GM21528 (cell line): ENCODE results near the gene ADAP1.
"Not testable (repeated sequence)": the region's sequence is repeated elsewhere in the genome, so short reads cannot be mapped to it uniquely, and the experiment has no call there.

Experiments
- ATAC-seq: cut with Tn5 transposase; IDR thresholded peaks from one replicate; pipeline ENCODE4 v1.9.1; 2021; ENCODE audit warnings: mild to moderate bottlenecking, moderate library complexity; ENCODE audit not compliant: unreplicated experiment, low FRiP score

ADAP1 gene

DNA sequence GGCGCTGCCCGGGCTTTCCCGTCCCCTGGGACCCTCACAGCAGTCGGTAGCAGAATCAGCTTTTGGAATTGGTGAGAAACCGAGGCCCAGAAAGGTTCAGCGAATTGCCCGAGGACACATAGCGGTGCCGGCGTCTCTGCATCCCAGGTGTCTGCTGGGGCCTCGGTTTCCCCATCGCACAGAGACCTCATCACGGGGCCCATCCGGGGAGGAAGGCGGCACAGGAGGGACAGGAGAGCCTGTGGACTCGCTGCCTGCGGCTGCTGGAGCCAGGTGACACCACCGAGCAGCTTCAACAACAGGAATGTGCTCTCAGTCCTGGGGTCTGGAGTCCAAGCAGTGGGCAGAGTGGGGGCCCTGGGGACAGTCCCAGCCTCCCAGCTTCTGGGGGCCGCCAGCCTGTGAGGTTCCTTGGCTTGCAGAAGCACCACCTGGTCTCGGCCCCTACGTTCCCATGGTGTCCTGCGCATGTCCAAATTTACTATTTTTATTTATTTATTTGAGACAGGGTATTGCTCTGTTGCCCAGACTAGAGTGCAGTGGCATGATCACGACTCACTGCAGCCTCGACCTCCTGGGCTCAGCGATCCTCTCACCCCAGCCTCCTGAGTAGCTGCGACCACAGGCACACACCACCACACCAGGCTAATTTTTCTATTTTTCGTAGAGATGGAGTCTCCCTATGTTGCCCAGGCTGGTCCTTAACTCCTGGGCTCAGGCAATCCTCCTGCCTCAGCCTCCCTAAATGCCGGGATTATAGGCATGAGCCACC is 21.4 kb upstream of the ADAP1 start:
- no peak for ATAC-seq

DNA sequence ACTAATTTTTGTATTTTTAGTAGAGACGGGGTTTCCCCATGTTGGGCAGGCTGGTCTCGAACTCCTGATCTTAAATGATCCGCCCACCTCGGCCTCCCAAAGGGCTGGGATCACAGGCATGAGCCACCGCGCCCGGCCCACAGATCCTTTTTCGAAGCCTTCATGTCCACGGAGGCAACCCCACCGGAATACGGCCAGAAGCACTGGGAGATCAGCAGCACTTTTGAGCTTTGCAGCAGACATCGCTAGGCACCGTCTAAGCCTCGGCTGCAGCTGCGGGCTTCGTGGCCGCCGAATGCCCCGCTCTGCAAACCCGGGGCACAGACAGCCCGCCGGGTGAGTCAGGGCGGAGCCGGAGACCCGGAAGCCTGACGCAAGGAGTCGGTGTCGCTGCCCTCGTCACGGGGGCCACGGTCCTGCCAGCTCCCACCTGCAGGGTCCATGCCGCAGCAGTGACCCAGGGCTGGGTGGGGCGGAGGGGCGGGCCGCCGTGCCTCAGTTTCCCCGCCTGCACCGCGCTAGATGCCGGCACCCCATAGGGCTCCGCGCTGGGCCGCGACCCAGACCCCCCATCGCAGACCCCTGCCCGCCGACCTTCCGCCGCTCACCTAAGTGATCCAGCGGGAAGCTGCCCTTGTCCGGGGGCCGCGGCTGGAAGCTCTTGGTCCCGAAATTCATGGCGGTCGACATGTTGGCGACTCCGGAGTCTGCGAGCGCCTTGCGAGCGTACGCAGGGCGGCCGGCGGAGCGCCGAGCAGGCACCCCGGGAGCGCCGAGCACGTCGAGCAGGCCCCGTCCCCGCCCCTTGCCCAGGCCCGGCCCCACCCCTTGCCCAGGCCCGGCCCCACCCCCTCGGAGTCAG is 20.6 kb upstream of the ADAP1 start, which contains the start of gene COX19:
COX19 (minus strand) TSS at position 730 of the 862 bp plus-strand sequence; CDS start at position 690, 40 bp downstream.
- ATAC-seq, result peak; percentile 77

DNA sequence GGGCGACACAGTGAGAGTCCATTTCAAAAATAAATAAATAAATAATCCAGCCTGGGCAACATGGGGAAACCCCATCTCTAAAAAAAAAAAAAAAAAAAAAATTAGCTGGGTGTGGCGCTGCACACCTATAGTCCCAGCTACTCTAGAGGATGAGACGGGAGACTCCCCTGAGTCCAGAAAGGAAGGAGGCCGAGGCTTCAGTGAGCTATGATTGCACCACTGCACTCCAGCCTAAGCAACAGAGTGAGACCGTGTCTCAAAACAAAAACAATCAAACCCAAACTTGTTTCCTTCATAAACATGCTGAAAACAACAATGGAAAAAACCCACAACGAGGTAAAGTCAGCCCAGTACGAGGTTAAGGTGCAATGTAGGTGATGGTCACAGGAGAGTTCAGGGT is 19.7 kb upstream of the ADAP1 start:
- ATAC-seq, result no peak

DNA sequence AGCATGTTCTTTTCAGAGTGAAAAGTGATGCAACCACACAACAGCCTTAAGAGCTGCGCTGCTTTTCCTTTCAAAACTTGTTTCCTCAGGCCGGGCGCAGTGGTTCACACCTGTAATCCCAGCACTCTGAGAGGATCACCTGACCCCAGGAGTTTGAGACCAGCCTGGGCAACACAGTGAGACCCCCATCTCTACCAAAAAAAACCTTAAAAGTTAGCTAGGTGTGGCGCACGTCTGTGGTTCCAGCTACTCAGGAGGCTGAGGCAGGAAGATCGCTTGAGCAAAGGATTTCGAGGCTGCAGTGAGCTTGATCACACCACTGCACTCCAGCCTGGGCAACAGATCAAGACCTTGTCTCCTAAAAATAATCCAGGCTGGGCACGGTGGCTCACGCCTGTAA is 18.8 kb upstream of the ADAP1 start:
- ATAC-seq, result no peak

DNA sequence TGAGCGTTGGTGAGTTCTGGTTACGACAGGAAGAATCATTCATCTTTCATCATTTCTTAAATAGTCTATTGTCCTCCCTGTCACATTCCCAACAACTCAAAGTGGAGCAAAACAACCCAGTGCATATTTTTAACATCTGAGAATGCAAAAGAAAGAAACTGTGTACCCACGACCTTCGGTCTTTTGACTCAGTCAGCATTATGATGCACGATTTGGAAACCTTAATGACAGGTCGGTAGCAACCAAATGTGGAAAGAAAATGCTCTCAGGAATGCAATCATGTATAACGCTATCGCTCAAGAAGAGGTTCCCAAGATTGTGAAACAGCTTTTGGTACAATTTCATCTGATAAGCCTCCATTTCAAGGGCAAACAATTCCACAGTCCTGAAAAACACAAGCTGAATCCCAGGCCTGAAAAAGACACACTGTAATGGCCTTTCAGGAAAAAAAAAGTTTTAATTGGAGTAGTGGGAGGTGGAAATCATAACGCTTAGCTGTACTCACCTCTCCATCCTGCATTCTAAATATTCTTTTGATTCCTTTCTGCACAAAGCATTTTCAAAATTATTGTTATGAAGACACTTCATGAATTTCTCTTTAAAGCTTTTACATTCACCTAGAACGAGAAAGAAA is 18.3 kb upstream of the ADAP1 start:
- ATAC-seq, result no peak

DNA sequence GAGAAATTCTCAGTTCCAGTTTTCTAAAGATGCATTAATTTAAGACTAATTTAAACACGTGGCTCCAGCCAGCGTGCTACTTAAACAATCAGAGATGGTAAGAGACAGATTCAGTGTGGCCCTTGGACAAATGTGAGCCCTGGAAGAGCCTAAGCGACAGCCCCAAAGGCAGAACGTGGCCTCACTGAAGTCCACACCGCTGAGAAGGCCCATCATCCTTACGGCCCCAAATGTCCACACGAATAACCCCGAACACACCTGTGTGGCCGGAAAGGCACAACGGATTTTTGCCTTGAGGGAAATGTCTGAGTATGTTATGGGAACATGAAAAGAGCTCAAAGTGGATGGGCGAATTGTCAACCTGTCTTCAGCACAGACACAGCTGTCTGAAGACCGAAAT is 17.6 kb upstream of the ADAP1 start:
- no peak for ATAC-seq

DNA sequence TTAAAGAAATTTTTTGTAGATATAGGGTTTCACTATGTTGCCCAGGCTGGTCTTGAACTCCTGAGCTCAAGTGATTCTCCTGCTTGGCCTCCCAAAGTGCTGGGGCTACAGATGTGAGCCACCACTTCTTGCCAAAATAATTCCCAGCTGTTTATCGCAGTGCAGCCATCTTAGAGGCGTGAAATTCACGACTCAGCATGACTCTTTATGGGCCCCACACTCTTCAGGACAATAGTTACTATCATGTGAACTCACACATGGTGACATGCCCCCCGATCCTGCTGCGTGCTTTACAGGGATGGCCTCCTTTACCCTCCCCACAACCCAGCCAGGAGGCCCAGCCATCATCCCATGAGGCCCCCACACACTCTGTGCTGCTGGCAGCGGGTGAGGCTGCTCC is 16.3 kb upstream of the ADAP1 start:
- no peak for ATAC-seq

DNA sequence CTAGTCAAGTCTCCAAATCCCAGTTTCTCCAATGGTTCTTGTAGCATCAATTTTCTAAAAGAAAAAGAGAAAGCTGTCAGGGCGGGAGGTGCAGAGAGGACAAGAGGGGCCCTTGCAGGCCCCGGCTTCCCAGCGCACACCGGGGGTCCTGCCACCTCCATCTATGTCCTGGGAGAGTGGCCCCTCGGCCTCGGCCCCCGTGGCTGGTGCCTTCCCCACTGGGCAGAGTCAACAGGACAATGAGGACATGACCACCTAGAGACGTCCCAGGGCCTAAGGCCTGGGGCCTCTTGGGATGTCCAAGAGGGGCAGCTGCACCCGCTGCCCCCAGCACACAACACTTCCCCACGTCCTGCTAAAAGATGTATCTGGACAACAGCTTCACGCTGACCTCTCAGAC is 14.9 kb upstream of the ADAP1 start:
- no peak for ATAC-seq

DNA sequence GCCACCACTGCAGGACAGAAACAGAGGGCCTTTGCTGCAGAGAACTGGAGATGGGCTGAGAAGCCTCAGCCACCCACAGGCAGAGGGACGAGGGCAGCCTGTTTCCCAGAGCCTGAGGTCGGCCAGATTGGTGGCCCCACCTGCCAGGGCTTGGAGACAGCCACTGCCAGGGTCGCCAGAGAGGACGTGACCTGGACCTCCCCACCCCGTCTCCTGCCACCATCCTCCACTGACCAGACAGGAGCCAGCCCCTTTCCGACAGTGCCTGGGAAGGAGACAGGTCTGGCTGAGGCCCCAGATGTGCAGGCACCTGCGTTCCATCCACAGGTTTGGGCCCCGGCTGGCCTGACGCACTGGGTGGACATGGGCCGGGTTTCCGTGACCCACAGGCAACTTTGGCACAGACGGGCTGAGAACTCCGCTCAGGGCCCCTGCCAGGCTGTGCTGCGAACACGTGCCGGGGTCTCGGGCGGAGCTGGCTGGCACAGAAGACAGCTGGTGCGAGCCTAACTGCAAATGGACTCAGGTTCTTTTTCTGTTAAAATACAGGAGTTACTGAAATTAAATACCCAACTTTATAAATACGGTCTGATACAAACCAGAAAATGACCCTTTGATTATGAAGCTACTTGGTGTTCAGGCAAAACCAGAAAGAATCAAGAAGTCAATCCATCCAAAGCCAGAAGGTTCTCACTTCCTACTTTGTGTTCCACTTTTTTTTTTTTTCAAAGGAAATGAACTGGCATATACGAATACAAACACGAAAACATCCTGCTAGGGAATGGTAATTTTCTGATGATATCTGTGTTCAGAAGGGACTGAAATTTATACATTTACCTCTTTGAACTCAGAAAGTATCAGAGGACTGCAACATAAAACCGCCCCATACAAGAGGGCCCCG is 14.0 kb upstream of the ADAP1 start:
- ATAC-seq, result no peak

DNA sequence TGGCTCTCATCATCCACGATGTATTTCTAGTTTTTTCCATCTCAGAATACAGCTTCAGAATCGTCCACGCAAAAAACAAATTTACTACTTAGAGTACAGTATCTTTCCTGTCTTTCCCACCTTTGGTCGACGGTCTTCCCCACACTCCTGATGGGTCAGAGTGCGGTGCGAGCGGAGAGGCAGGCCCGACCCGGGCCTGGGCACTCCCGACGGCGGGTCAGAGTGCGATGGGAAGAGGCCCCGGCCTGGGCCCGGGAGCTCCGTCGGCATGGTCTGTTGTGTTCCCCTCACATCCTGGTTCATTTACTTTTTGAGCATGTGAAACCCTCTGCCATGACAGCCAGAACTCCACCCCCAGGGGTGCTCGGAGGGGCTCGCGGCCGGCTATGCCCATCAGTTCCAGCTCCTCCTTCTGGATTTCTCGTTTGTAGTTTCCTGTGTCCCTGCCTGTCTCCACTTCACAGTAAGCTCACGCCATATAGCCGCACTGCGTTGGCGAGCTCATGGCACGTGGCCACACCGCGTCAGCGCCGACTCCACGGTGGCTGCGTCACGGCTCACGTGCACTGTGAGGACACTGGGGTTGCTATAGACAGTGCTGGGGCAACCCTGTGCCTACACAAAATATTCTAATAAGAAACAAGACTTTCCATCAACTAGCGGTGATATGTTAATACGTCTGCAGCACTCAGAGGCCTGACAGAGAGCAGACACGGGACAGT is 13.0 kb upstream of the ADAP1 start:
- no peak for ATAC-seq

DNA sequence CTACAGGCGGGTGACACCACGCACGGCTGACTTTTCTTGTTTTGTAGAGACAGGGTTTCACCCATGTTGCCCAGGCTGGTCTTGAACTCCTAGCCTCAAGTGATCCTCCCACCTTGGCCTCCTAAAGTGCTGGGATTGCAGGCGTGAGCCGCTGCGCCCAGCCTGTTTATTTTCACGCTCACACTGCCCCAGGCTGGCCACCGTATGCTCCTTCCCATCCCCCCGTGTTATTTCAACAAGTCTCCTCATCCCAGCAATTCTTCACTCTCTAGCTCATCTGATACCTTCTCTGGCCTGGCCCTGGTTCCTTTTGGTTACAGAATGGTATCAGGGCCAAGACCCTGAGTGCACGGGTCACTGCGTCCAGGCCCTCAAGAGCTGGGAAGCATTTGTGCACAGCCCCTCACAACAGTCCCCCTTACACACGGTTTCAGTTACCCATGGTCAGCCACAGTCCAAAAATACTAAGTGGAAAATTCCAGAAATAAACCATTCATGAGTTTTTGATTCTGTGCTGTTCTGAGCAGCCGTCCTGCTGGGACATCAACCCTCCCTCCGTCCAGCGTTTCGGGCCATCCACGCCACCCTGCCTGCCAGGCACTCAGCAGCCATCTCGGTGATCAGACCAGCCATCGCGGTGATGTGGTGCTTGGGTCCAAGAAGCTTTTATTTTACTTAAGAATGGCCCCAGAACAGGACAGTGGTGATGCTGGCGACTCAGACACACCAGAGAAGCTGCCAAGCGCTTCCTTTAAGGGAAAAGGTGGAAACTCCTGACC is 12.0 kb upstream of the ADAP1 start:
- ATAC-seq, result no peak

DNA sequence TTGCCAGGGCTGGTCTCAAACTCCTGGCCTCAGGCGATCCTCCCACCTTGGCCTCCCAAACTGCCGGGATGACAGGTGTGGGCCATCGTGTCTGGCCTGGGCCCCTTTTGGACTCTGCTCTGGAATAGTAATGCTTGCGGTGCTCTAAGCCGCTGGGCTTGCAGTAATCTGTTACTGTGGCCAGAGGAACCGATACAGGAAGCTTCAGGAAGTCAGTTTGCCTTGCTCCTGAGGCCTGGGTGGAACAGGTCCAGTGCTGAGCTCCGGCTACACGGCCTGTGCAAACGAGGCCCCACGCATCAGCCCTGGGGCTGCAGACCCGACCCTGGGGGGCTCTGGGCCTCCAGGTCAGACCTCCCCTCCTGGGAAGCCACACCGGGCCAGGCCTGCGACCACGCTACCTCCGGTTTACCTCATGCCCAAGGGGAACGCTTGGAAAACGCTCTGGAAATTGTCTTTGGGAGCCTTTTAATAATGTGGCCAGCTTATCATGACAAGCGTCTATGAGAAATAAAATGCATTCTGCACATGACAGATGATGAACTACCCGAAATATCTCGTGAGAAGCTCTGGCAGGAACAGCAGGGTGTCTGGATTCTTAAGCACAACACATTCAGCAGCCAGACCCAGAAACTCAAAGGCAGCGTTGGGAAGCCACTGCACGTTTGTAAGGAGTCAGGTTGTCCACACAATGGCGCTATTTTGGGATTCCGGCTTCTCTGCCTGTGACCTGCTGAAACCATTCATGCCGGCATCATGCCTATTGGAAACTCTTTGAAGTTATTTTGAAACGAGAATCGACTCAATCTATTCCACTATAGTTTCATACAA is 10.1 kb upstream of the ADAP1 start:
- no peak for ATAC-seq

DNA sequence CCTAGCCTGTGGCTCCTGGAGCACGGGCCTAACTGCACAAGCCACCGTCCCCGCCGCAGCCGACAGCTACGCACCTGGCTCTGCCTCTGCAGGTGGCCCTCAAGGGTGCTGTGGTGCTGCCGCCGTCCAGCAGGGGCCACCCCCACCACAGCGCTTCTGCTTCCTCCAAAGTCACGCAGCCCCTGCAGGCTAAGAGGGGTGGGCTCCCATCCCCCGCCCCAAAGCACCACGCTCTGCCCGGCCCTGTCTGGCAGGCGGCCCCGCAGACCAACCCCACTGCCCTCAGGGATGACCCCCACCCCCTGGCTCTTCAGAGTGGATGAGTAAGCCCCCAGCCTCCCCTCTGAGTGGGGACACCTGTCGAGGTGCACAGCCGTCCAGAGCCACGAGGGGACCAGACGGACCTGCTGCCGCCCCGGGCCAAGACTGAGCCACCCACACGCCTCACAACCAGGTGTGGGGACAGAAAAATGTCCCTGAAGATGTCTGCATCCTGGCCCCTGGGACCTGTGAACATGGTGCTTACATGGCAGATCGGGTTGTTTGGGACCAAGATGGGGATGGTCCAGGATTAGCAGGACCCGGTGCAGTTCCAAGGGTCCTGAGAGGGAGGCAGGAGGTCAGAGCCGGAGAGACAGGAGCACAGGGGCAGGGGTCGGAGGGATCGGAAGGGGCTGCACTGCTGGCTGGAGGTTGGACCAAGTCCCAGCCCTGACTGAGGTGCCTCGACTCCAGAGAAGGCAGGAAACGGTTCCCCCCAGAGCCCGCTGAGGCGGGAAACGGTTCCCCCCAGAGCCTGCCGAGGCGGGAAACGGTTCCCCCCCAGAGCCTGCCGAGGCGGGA is 9.0 kb upstream of the ADAP1 start:
- no peak for ATAC-seq

DNA sequence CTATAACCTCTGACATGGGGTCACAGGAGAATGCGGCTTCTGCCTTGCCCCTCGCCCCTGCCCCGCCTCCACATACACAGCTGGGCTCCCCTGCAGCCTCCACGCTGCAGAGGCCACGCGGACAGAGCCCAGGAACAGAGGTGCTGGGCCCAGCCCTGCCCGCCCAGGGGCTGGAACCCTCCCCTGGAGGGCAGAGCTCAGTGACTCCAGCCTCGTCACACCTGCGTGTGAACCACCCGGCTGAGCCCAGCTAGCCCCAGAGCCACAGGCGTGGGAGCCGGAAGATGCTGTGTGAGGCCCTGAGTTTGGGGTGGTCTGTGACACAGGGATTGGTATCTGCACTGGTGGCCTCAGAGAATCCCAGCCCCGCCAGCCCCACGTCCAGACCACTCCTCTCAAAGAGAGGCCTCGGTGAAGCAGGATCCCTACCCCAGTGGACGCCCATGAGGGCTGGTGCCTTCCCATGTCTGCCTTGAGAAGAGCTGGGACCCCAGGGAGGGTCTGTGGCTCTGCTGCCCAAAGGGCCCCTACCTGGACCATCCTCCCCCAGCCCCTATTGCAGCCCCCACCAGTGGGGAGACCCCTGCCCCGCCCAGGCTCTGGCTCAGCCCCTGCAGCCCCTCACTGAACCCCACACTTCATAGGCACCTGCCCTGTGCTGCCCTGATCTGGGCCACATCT is 8.1 kb upstream of the ADAP1 start:
- no peak for ATAC-seq

DNA sequence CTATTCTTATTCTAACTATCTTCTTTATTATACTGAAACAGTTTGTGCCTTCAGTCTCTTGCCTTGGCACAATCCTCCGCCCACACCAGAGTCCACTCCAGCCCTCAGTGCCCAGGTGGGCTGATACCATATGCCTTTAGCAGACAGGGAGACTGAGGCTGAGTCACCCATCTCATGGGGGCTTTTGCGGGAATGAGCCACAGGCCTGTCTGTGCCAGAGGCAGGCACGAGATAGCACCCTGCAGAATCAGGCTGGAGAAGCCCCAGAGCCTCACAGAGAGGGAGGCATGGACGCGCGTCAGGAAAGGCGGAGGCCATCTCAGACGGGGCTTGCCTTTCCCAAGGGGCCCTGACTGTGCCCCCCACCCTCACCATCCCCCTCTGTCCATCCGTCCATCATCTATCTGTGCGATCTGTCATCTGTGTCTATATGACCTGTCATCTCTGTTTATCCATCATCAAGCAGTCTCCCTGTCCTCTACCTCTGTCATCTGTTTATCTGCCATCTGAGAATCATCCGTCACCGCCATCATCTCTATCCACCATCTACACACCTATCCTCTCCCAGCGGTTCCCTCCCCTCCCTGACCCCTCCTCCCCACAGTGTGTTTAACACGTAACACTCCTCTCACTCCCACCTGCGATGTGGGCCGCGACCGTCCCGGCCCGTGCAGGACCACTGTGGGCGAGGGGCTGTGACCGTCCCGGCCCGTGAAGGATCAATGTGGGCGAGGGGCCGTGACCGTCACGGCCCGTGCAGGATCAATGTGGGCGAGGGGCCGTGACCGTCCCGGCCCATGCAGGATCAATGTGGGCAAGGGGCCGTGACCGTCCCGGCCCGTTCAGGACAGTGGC is 7.3 kb upstream of the ADAP1 start:
- no peak for ATAC-seq

DNA sequence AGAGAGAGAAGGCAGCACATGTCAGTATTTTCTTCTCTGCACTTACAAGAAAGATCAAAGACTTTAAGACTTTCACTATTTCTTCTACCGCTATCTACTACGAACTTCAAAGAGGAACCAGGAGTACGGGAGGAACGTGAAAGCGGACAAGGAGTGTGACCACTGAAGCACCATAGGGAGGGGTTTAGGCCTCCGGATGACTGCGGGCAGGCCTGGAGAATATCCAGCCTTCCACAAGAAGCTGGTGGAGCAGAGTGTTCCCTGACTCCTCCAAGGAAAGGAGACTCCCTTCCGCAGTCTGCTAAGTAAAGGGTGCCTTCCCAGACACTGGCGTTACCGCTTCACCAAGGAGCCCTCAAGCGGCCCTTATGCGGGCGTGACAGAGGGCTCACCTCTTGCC is 6.5 kb upstream of the ADAP1 start:
- ATAC-seq, result not testable (repeated sequence)
